DLD1 (cell line): Measurements from ENCODE around the gene KRTAP4-3.
"Not testable (repeated sequence)": the region's sequence is repeated elsewhere in the genome, so short reads cannot be mapped to it uniquely, and the experiment has no call there.

ENCODE experiments used
- in situ Hi-C: cut with HindIII; loops from 2 replicates; pipeline ENCODE4 v1.10.0; 2017; ENCODE audit warnings: low sequenced_read_pairs

Gene KRTAP4-3

GRCh38 chr17:41119696-41120690 lies 48.0 kb downstream of the KRTAP4-3 start:
- in situ Hi-C loops = not testable (repeated sequence)

- in situ Hi-C loops = no loop called here
These were observed 49.3 kb downstream of the KRTAP4-3 start for GRCh38 chr17:41118721-41119120.

GRCh38 chr17:41117846-41118386 lies 50.1 kb downstream of the KRTAP4-3 start, which contains the start of gene KRTAP4-11:
TSS of gene KRTAP4-11 (minus strand) at chr17:41118373. CDS start at chr17:41118315, 58 bp downstream.
- in situ Hi-C loops = not testable (repeated sequence)
